ENCODE results near the gene TMIGD3.

Gene TMIGD3

GRCh38 chr1:111506561-111506960, 3.1 kb upstream of the TMIGD3 start:
- no peak for TF ChIP-seq CTCF (conservative IDR thresholded peaks at IDR 0.05)
- no peak for TF ChIP-seq ZFX (IDR thresholded peaks at IDR 0.05)
- H3K27ac ChIP-seq = no peak overlapping the region

GRCh38 chr1:111505641-111506119, 2.2 kb upstream of the TMIGD3 start:
- no peak overlapping the region for H3K27ac ChIP-seq
- TF ChIP-seq CTCF (conservative IDR thresholded peaks at IDR 0.05) (no peak), ZFX (IDR thresholded peaks at IDR 0.05) (no peak)

- H3K27ac ChIP-seq = no peak overlapping the region
- TF ChIP-seq ZFX (IDR thresholded peaks at IDR 0.05) (no peak), CTCF (conservative IDR thresholded peaks at IDR 0.05) (no peak)
Measured at GRCh38 chr1:111504097-111504496, 664 bp upstream of the TMIGD3 start.

GRCh38 chr1:111501645-111502044, 1.8 kb downstream of the TMIGD3 start:
- H3K27ac ChIP-seq = no peak overlapping the region
- TF ChIP-seq CTCF (conservative IDR thresholded peaks at IDR 0.05) (no peak), ZFX (IDR thresholded peaks at IDR 0.05) (no peak)

GRCh38 chr1:111499026-111499785, 4.2 kb downstream of the TMIGD3 start:
- TF ChIP-seq CTCF (conservative IDR thresholded peaks at IDR 0.05) = no peak
- TF ChIP-seq ZFX (IDR thresholded peaks at IDR 0.05) = no peak
- no peak overlapping the region for H3K27ac ChIP-seq

- H3K27ac ChIP-seq = no peak overlapping the region
- no peak for TF ChIP-seq ZFX (IDR thresholded peaks at IDR 0.05)
- TF ChIP-seq CTCF (conservative IDR thresholded peaks at IDR 0.05) = no peak
Measured at GRCh38 chr1:111497592-111497991, 5.8 kb downstream of the TMIGD3 start.

GRCh38 chr1:111496398-111496797, 7.0 kb downstream of the TMIGD3 start:
- no peak for TF ChIP-seq CTCF (conservative IDR thresholded peaks at IDR 0.05)
- TF ChIP-seq ZFX (IDR thresholded peaks at IDR 0.05) = no peak
- H3K27ac ChIP-seq = no peak overlapping the region
